H9 (cell line): ENCODE measurements around the gene SZRD1. TPM values are rescaled to one million over a fixed set of nuclear protein-coding genes. Genes with fewer than 3 reads are reported as not detected.

Source experiments
- DNase-seq: peaks from one replicate; pipeline ENCODE4 v3.0.0-alpha.2; 2017
- H2AFZ ChIP-seq: one replicate; pipeline ENCODE4 v1.6.1; 2013; ENCODE audit warnings: mild to moderate bottlenecking, low read length, control low read depth, moderate library complexity
- H2AK5ac ChIP-seq: 2 replicates; pipeline ENCODE4 v1.6.1; 2013; ENCODE audit warnings: low read length, control low read depth, mixed read lengths; ENCODE audit not compliant: insufficient read length
- H2BK120ac ChIP-seq: one replicate; pipeline ENCODE4 v1.6.1; 2013; ENCODE audit warnings: low read depth, mild to moderate bottlenecking, low read length, control low read depth, inconsistent platforms; ENCODE audit not compliant: poor library complexity, severe bottlenecking
- H2BK12ac ChIP-seq: 2 replicates; pipeline ENCODE4 v1.6.1; 2013; ENCODE audit warnings: low read length, control low read depth, mixed read lengths, low read depth; ENCODE audit not compliant: insufficient read length
- H2BK15ac ChIP-seq: 2 replicates; pipeline ENCODE4 v1.6.1; 2013; ENCODE audit warnings: low read depth, low read length, control low read depth
- H2BK20ac ChIP-seq: one replicate; pipeline ENCODE4 v1.6.1; 2013; ENCODE audit warnings: low read depth, mild to moderate bottlenecking, low read length, control low read depth, inconsistent platforms; ENCODE audit not compliant: poor library complexity, severe bottlenecking
- H2BK5ac ChIP-seq: 2 replicates; pipeline ENCODE4 v1.6.1; 2013; ENCODE audit warnings: low read length, control low read depth, mixed read lengths; ENCODE audit not compliant: insufficient read length
- H3K14ac ChIP-seq: 2 replicates; pipeline ENCODE4 v1.6.1; 2013; ENCODE audit warnings: low read length, control low read depth; ENCODE audit not compliant: insufficient read depth
- H3K18ac ChIP-seq: 2 replicates; pipeline ENCODE4 v1.6.1; 2013; ENCODE audit warnings: low read depth, mild to moderate bottlenecking, mixed read lengths, low read length, control low read depth; ENCODE audit not compliant: insufficient read length
- H3K23ac ChIP-seq: 2 replicates; pipeline ENCODE4 v1.6.1; 2013; ENCODE audit warnings: low read length, control low read depth, mixed read lengths, low read depth; ENCODE audit not compliant: insufficient read length
- H3K23me2 ChIP-seq: 2 replicates; pipeline ENCODE4 v1.6.1; 2013; ENCODE audit warnings: low read depth, mild to moderate bottlenecking, mixed read lengths, low read length, control low read depth; ENCODE audit not compliant: insufficient read length, poor library complexity, severe bottlenecking
- H3K27ac ChIP-seq: 2 replicates; pipeline ENCODE4 v1.5.1; 2013; ENCODE audit warnings: low read length, control low read depth, mixed read lengths, low read depth; ENCODE audit not compliant: insufficient read length
- H3K27me3 ChIP-seq: 2 replicates; pipeline ENCODE4 v1.6.1; 2013; ENCODE audit warnings: low read length, control low read depth, inconsistent platforms; ENCODE audit not compliant: insufficient read depth
- H3K4ac ChIP-seq: 2 replicates; pipeline ENCODE4 v1.6.1; 2013; ENCODE audit warnings: low read depth, mild to moderate bottlenecking, control low read depth, inconsistent platforms, low read length, moderate library complexity
- H3K4me1 ChIP-seq: 2 replicates; pipeline ENCODE4 v1.6.1; 2013; ENCODE audit warnings: low read length, control low read depth, inconsistent platforms; ENCODE audit not compliant: insufficient read depth
- H3K4me2 ChIP-seq: 2 replicates; pipeline ENCODE4 v1.6.1; 2013; ENCODE audit warnings: low read length, control low read depth, mixed read lengths; ENCODE audit not compliant: insufficient read length, insufficient read depth
- H3K56ac ChIP-seq: 2 replicates; pipeline ENCODE4 v1.6.1; 2013; ENCODE audit warnings: low read depth, mild to moderate bottlenecking, mixed read lengths, low read length, control low read depth; ENCODE audit not compliant: insufficient read length
- H3K79me1 ChIP-seq: 2 replicates; pipeline ENCODE4 v1.6.1; 2013; ENCODE audit warnings: low read depth, mild to moderate bottlenecking, moderate library complexity, low read length, control low read depth, inconsistent platforms; ENCODE audit not compliant: insufficient read depth, poor library complexity, severe bottlenecking
- H3K79me2 ChIP-seq: 2 replicates; pipeline ENCODE4 v1.6.1; 2013; ENCODE audit warnings: low read length, control low read depth, inconsistent platforms; ENCODE audit not compliant: insufficient read depth
- H3K9ac ChIP-seq: 2 replicates; pipeline ENCODE4 v1.6.1; 2013; ENCODE audit warnings: low read length, control low read depth, mixed read lengths; ENCODE audit not compliant: insufficient read length; ENCODE audit errors: extremely low read depth
- H3K9me3 ChIP-seq: one replicate; pipeline ENCODE4 v1.6.1; 2013; ENCODE audit warnings: low read depth, low read length, inconsistent platforms; ENCODE audit not compliant: control insufficient read depth
- H3T11ph ChIP-seq: one replicate; pipeline ENCODE4 v1.6.1; 2013; ENCODE audit warnings: mild to moderate bottlenecking, low read length, control low read depth, inconsistent platforms
- H4K20me1 ChIP-seq: one replicate; pipeline ENCODE4 v1.6.1; 2013; ENCODE audit not compliant: control insufficient read depth, insufficient read length, insufficient read depth
- H4K5ac ChIP-seq: 2 replicates; pipeline ENCODE4 v1.6.1; 2013; ENCODE audit warnings: low read depth, mild to moderate bottlenecking, mixed read lengths, low read length, control low read depth; ENCODE audit not compliant: insufficient read length
- H4K8ac ChIP-seq: replicated peaks from 2 replicates; pipeline ENCODE4 v1.6.1; 2013; ENCODE audit warnings: low read length, control low read depth, mixed read lengths, low read depth; ENCODE audit not compliant: insufficient read length
- H4K91ac ChIP-seq: 2 replicates; pipeline ENCODE4 v1.6.1; 2013; ENCODE audit warnings: low read depth, mild to moderate bottlenecking, moderate library complexity, mixed read lengths, low read length, control low read depth; ENCODE audit not compliant: insufficient read length
- H3K27ac Mint-ChIP-seq, 3 experiments: 2 replicates in 2 of 3; 3 replicates in 1 of 3; pipeline ENCODE4 v1.8.0; 2020 to 2021; ENCODE audit warnings: mixed read lengths in 3 of 3, mild to moderate bottlenecking in 1 of 3, moderate library complexity in 1 of 3
- H3K27me3 Mint-ChIP-seq: 2 replicates; pipeline ENCODE4 v1.8.0; 2021; ENCODE audit warnings: low read depth, mild to moderate bottlenecking, moderate library complexity, mixed read lengths
- H3K36me3 Mint-ChIP-seq, 3 experiments: 2 replicates in 2 of 3; 3 replicates in 1 of 3; pipeline ENCODE4 v1.8.0; 2020 to 2021; ENCODE audit warnings: low read depth in 3 of 3, mixed read lengths in 3 of 3; ENCODE audit not compliant: insufficient read depth in 1 of 3
- H3K4me1 Mint-ChIP-seq, 2 experiments: 2 replicates each; pipeline ENCODE4 v1.8.0; 2020; ENCODE audit warnings: mixed read lengths in 2 of 2
- H3K4me3 Mint-ChIP-seq, 2 experiments: 2 replicates in 1 of 2; 3 replicates in 1 of 2; pipeline ENCODE4 v1.8.0; 2020 to 2021; ENCODE audit warnings: mild to moderate bottlenecking in 2 of 2, mixed read lengths in 2 of 2, moderate library complexity in 1 of 2
- H3K9me3 Mint-ChIP-seq, 2 experiments: 2 replicates in 1 of 2; 3 replicates in 1 of 2; pipeline ENCODE4 v1.8.0; 2020; ENCODE audit warnings: mild to moderate bottlenecking in 2 of 2, mixed read lengths in 2 of 2, moderate library complexity in 1 of 2
- CTCF ChIP-seq: fragments of 200-600 bp; sonication (generic); conservative IDR thresholded peaks from 3 replicates; pipeline ENCODE4 v1.8.0; 2021; ENCODE audit warnings: antibody characterized with exemption, mild to moderate bottlenecking
- WGBS: extraction: QIAGEN DNeasy Blood & Tissue Kit; methylation state at CpG from one replicate; pipeline ENCODE4 v1.1.7; 2013; ENCODE audit warnings: missing lambda C conversion rate, low lambda C conversion rate, mixed read lengths; ENCODE audit not compliant: insufficient read length; ENCODE audit errors: extremely low coverage; 5-methylcytosine and 5-hydroxymethylcytosine counted together
- total RNA-seq: library from RNA; stranded (reverse); gene quantifications from 2 replicates; pipeline ENCODE4 v1.2.1, GENCODE V29; 2021

Gene SZRD1
- total RNA-seq, 1 experiment from 2014 or later = 118 TPM

GRCh38 chr1:16340673-16341072 lies 26.4 kb upstream of the SZRD1 start:
- Histone ChIP-seq H3K23ac (no peak overlapping the region), H3K4me1 (0 out of 2 replicates have a peak, but pooled peaks cover 4% of the 10 kb centered on the region), H3T11ph (no peak overlapping the region), H3K14ac (no peak overlapping the region), H3K9ac (no peak overlapping the region), H3K79me2 (peaks cover 4% of the 10 kb centered on the region; the same call in 1 of the 2 replicates), H2AFZ (no peak overlapping the region), H4K20me1 (no peaks in the 10 kb centered on the region), H2BK15ac (no peak overlapping the region), H4K91ac (no peak overlapping the region), H2BK120ac (no peak overlapping the region), H3K23me2 (no peaks in the 10 kb centered on the region), H3K79me1 (peaks cover 6% of the 10 kb centered on the region), H3K56ac (no peak overlapping the region), H4K8ac (no peak overlapping the region), H3K18ac (no peak overlapping the region), H3K4ac (no peak overlapping the region), H2BK12ac (no peak overlapping the region), H3K4me2 (no peak overlapping the region), H2AK5ac (no peak overlapping the region), H3K27me3 (no peaks in the 10 kb centered on the region), H2BK5ac (no peak overlapping the region), H2BK20ac (no peak overlapping the region), H4K5ac (no peak overlapping the region), H3K27ac (no peak overlapping the region), H3K9me3 (no peaks in the 10 kb centered on the region)
- no peak for DNase-seq
- Mint-ChIP-seq H3K27ac (no peak overlapping the region), H3K4me1 (peaks cover 4 to 8% of the 10 kb centered on the region in 2 experiments), H3K36me3 (peaks cover 0 to 3% (median 0%) of the 10 kb centered on the region in 3 experiments; a peak in 1 of 7 replicates), H3K27me3 (no peaks in the 10 kb centered on the region), H3K9me3 (no peaks in the 10 kb centered on the region), H3K4me3 (no peak overlapping the region)
- TF ChIP-seq CTCF = no peak
- no CpG with 5 or more reads among the region's 1 CpG for WGBS
